GM12878 (cell line): ENCODE measurements around the gene HSF2BP. TPM values are rescaled to one million over a fixed set of nuclear protein-coding genes. Genes with fewer than 3 reads are reported as not detected.

Experiments
- ATAC-seq: fragments of 200-7000 bp; cut with Tn5 transposase; 3 replicates; pipeline ENCODE4 v1.9.1; 2020; ENCODE audit warnings: mild to moderate bottlenecking, moderate library complexity
- BruUV-seq: library from RNA; stranded (reverse); fragments of 400-500 nt; replicated peaks from 2 replicates; lab custom pipeline; 2021; lab: Mats Ljungman, UMichigan
- CTCF ChIA-PET: fragments of 300-600 bp; sonication (Branson Sonifier 250); formaldehyde crosslinking; extraction: SDS; loops from one replicate; lab custom pipeline; 2021; ENCODE audit warnings: inconsistent platforms; lab: Yijun Ruan, JAX
- POLR2A ChIA-PET: fragments of 350-600 bp; formaldehyde crosslinking; extraction: SDS; loops from one replicate; lab custom pipeline; 2021; ENCODE audit warnings: inconsistent platforms; lab: Charles Lee
- RAD21 ChIA-PET: fragments of 300-600 bp; sonication (Branson Sonifier 250); formaldehyde crosslinking; loops from one replicate; lab custom pipeline; 2023; ENCODE audit warnings: antibody characterized with exemption; ENCODE audit not compliant: unreplicated experiment; lab: Charles Lee
- SMC1A ChIA-PET: fragments of 300-600 bp; sonication (Branson Sonifier 250); formaldehyde crosslinking; loops from one replicate; lab custom pipeline; 2023; ENCODE audit not compliant: unreplicated experiment, uncharacterized antibody; lab: Charles Lee
- DNase-seq: peaks from one replicate; pipeline ENCODE4 v3.0.0-alpha.2; 2011; ENCODE audit warnings: low read depth, low spot score
- FAIRE-seq: peaks from 3 replicates; lab custom pipeline; 2011; peaks lifted over from hg19 to GRCh38; lab: Jason Lieb, UNC
- H2AFZ ChIP-seq: 2 replicates; pipeline ENCODE4 v1.6.0; 2011; ENCODE audit warnings: low read depth, low read length, control low read depth; ENCODE audit not compliant: control insufficient read depth
- H3K27ac ChIP-seq: 2 replicates; pipeline ENCODE4 v1.5.1; 2011; ENCODE audit warnings: control low read depth; ENCODE audit not compliant: control insufficient read depth, insufficient read depth
- H3K27me3 ChIP-seq, 2 experiments: replicated peaks in 1 of 2; 2 replicates each; pipeline versions ENCODE4 v1.6.0 to v1.6.1; 2011; ENCODE audit warnings: low read length in 1 of 2; ENCODE audit not compliant: control insufficient read depth in 2 of 2, insufficient read depth in 2 of 2
- H3K36me3 ChIP-seq, 2 experiments: 2 replicates each; pipeline ENCODE4 v1.5.1; 2011; ENCODE audit warnings: low read length in 1 of 2; ENCODE audit not compliant: control insufficient read depth in 2 of 2, insufficient read depth in 2 of 2
- H3K4me1 ChIP-seq: 2 replicates; pipeline ENCODE4 v1.6.1; 2011; ENCODE audit warnings: mild to moderate bottlenecking, low read length, moderate library complexity, mixed read lengths; ENCODE audit not compliant: control insufficient read depth, insufficient read depth
- H3K4me2 ChIP-seq: 2 replicates; pipeline ENCODE4 v1.6.0; 2011; ENCODE audit warnings: control low read depth; ENCODE audit not compliant: control insufficient read depth, insufficient read depth
- H3K4me3 ChIP-seq: fragments of 200-600 bp; sonication (generic); 2 replicates; pipeline ENCODE4 v1.5.1; 2016
- H3K79me2 ChIP-seq: 2 replicates; pipeline ENCODE4 v1.6.0; 2011; ENCODE audit warnings: low read length; ENCODE audit not compliant: control insufficient read depth, insufficient read depth
- H3K9ac ChIP-seq: 2 replicates; pipeline ENCODE4 v1.8.0; 2011; ENCODE audit warnings: low read length, control low read depth, mixed read lengths; ENCODE audit not compliant: control insufficient read depth, insufficient read depth
- H3K9me3 ChIP-seq: replicated peaks from 3 replicates; pipeline ENCODE4 v1.5.1; 2011; ENCODE audit warnings: mild to moderate bottlenecking, low read length; ENCODE audit not compliant: control insufficient read depth, insufficient read depth
- H4K20me1 ChIP-seq: 2 replicates; pipeline ENCODE4 v1.6.0; 2011; ENCODE audit not compliant: control insufficient read depth, insufficient read depth
- ASH2L ChIP-seq: fragments of 300-600, 200-600 bp; sonication (generic); IDR thresholded peaks from 2 replicates; pipeline ENCODE4 v1.6.1; 2017; ENCODE audit warnings: low read depth, mild to moderate bottlenecking, borderline replicate concordance
- BCL3 ChIP-seq: IDR thresholded peaks from 2 replicates; pipeline ENCODE4 v1.6.1; 2011; ENCODE audit warnings: borderline replicate concordance, low read depth, mild to moderate bottlenecking, moderate library complexity, low read length; ENCODE audit not compliant: insufficient read depth, poor library complexity, severe bottlenecking
- CBFB ChIP-seq: IDR thresholded peaks from 2 replicates; pipeline ENCODE4 v1.6.1; 2016; ENCODE audit warnings: antibody characterized with exemption, low read depth
- EP300 ChIP-seq, 2 experiments: fragments of 150-350 bp in 1 of 2; IDR thresholded peaks; 2 replicates each; pipeline ENCODE4 v1.6.1; 2011 to 2012; ENCODE audit warnings: low read depth in 2 of 2, low read length in 2 of 2, borderline replicate concordance in 1 of 2, improper control_type of control experiment in 1 of 2, inconsistent platforms in 1 of 2; ENCODE audit not compliant: control insufficient read depth in 1 of 2
- FOS ChIP-seq: IDR thresholded peaks from 3 replicates; pipeline ENCODE4 v1.6.1; 2011; ENCODE audit warnings: borderline replicate concordance; ENCODE audit not compliant: insufficient read length; ENCODE audit errors: extremely low read depth
- GABPA ChIP-seq: IDR thresholded peaks from 2 replicates; pipeline ENCODE4 v1.6.1; 2014; ENCODE audit warnings: antibody characterized with exemption, low read depth, mild to moderate bottlenecking, inconsistent platforms
- IKZF2 ChIP-seq, 2 experiments: fragments of 450-650 bp; IDR thresholded peaks; 2 replicates each; pipeline ENCODE4 v1.6.1; 2017; ENCODE audit warnings: mild to moderate bottlenecking in 2 of 2, moderate library complexity in 2 of 2
- KAT2A ChIP-seq: conservative IDR thresholded peaks from 2 replicates; pipeline ENCODE4 v1.6.1; 2011; ENCODE audit warnings: low read depth, low read length; ENCODE audit not compliant: control insufficient read depth
- LARP7 ChIP-seq: fragments of 450-650 bp; IDR thresholded peaks from 2 replicates; pipeline ENCODE4 v1.6.1; 2017; ENCODE audit warnings: mild to moderate bottlenecking
- MAX ChIP-seq: IDR thresholded peaks from 2 replicates; pipeline ENCODE4 v1.6.1; 2012; ENCODE audit warnings: low read depth, low read length, improper control_type of control experiment
- NR2C2 ChIP-seq: IDR thresholded peaks from 2 replicates; pipeline ENCODE4 v1.6.1; 2011; ENCODE audit warnings: borderline replicate concordance, low read depth; ENCODE audit not compliant: control insufficient read depth, insufficient read length
- PAX8 ChIP-seq: fragments of 450-650 bp; IDR thresholded peaks from 2 replicates; pipeline ENCODE4 v1.6.1; 2017; ENCODE audit warnings: mild to moderate bottlenecking, moderate library complexity
- PKNOX1 ChIP-seq: fragments of 450-650 bp; IDR thresholded peaks from 2 replicates; pipeline ENCODE4 v1.6.1; 2016; ENCODE audit warnings: mild to moderate bottlenecking
- POLR2AphosphoS5 ChIP-seq: IDR thresholded peaks from 2 replicates; pipeline ENCODE4 v1.6.1; 2011; ENCODE audit warnings: mild to moderate bottlenecking, low read length, inconsistent platforms
- RAD21 ChIP-seq: IDR thresholded peaks from 2 replicates; pipeline ENCODE4 v1.6.1; 2011; ENCODE audit warnings: mild to moderate bottlenecking, low read depth, low read length, moderate library complexity; ENCODE audit not compliant: insufficient read depth
- RCOR1 ChIP-seq: conservative IDR thresholded peaks from 2 replicates; pipeline ENCODE4 v1.6.1; 2012; ENCODE audit warnings: low read depth, low read length, improper control_type of control experiment
- SUPT20H ChIP-seq: IDR thresholded peaks from 2 replicates; pipeline ENCODE4 v1.6.1; 2011; ENCODE audit warnings: low read depth, mild to moderate bottlenecking, low read length, moderate library complexity, borderline replicate concordance; ENCODE audit not compliant: control insufficient read depth
- YBX1 ChIP-seq: fragments of 450-650 bp; IDR thresholded peaks from 2 replicates; pipeline ENCODE4 v1.6.1; 2016; ENCODE audit warnings: antibody characterized with exemption
- ZBTB33 ChIP-seq: fragments of 450-650 bp; IDR thresholded peaks from 2 replicates; pipeline ENCODE4 v1.6.1; 2017; ENCODE audit warnings: mild to moderate bottlenecking
- WGBS: methylation state at CpG from one replicate; pipeline ENCODE4 v1.1.6; 2016; ENCODE audit warnings: low lambda C conversion rate; ENCODE audit not compliant: insufficient replicate concordance, insufficient coverage; ENCODE audit errors: missing lambda C conversion rate; 5-methylcytosine and 5-hydroxymethylcytosine counted together
- in situ Hi-C: fragments of 300-500 bp; cut with MboI; formaldehyde crosslinking; loops from 9 replicates; pipeline ENCODE4 v1.14.3; 2018; ENCODE audit warnings: mixed read lengths
- intact Hi-C: fragments of 100-400 bp; cut with micrococcal nuclease; formaldehyde crosslinking; loops from one replicate; pipeline ENCODE4 v1.14.2; 2022; ENCODE audit not compliant: unreplicated experiment
- polyA plus RNA-seq, 11 experiments: library from polyadenylated mRNA; depleted of rRNA in 4 of 11; unstranded in 6 of 11; stranded (reverse) in 5 of 11; fragments of >200 nt; fragmentation: Nextera tagmentation in 4 of 11; fragmentation: Illumina TruSeq in 1 of 11; extraction: Ambion mirVana in 4 of 11; extraction: Trizol in 1 of 11; gene quantifications; 1 replicate in 1 of 11; 2 replicates in 10 of 11; pipeline versions ENCODE4 v1.2.1 to v1.2.3, GENCODE V29; 2011 to 2016; ENCODE audit warnings: inconsistent platforms in 2 of 11, missing spikeins in 2 of 11, low read depth in 1 of 11
- total RNA-seq, 4 experiments: library from RNA; depleted of rRNA in 3 of 4; stranded (reverse); fragments of >200 nt in 3 of 4; fragmentation: Illumina TruSeq in 1 of 4; extraction: Trizol in 1 of 4; gene quantifications; 2 replicates each; pipeline versions ENCODE4 v1.2.1 to v1.2.3, GENCODE V29; 2013 to 2021

The HSF2BP gene
- total and polyA plus RNA-seq, 10 of the 15 experiments (the other 5 are each of a cell fraction or from before 2014, with no cell fraction given), result 0.07 to 0.81 (median 0.35) TPM

- intact Hi-C loops, result no loop called here
- RAD21 ChIA-PET, result no interaction called here
- no peaks in the 10 kb centered on the region for H4K20me1 ChIP-seq
- H3K4me3 ChIP-seq, result no peak overlapping the region
- ATAC-seq (peak; percentile 38), FAIRE-seq (no peak), DNase-seq (no peak)
- 69% methylated on average over 27 of the region's 27 CpGs for WGBS
- no peaks in the 10 kb centered on the region for H3K79me2 ChIP-seq
- in situ Hi-C loops, result loop anchor here (25.0 kb wide), 1 partner anchor 1475 kb away; the partner anchor contains the start of gene ABCG1
- no TSS peak for BruUV-seq
- peaks cover 38 to 60% of the 10 kb centered on the region in 2 experiments for H3K36me3 ChIP-seq
- CTCF ChIA-PET, result interaction anchor here (1.0 kb wide), 1 partner anchor 42 kb away, joined by 3 read pairs; no protein-coding TSS in a partner anchor
- H3K27me3 ChIP-seq, result no peaks in the 10 kb centered on the region
- no peaks in the 10 kb centered on the region for H3K9me3 ChIP-seq
- H3K27ac ChIP-seq, result no peak overlapping the region
- no peak overlapping the region for H3K9ac ChIP-seq
- POLR2A ChIA-PET, result no interaction called here
- TF ChIP-seq KAT2A (no peak), MAX (no peak), RCOR1 (no peak), YBX1 (no peak), POLR2AphosphoS5 (no peak), FOS (no peak), NR2C2 (no peak), ZBTB33 (no peak), LARP7 (no peak), RAD21 (no peak), PAX8 (no peak), SUPT20H (no peak), IKZF2 (IDR thresholded peaks at IDR 0.05) (no peak), CBFB (no peak), GABPA (no peak), PKNOX1 (no peak), ASH2L (no peak), BCL3 (no peak), EP300 (IDR thresholded peaks at IDR 0.05; ENCODE audit: borderline replicate concordance in 1 of 2, control insufficient read depth in 1 of 2, low read depth in 2 of 2, low read length in 2 of 2) (no peak)
- H2AFZ ChIP-seq, result no peak overlapping the region
- no peak overlapping the region for H3K4me2 ChIP-seq
- H3K4me1 ChIP-seq, result no peaks in the 10 kb centered on the region
- SMC1A ChIA-PET, result interaction anchor here (1.2 kb wide), 1 partner anchor 92 kb away, joined by 3 read pairs; no protein-coding TSS in a partner anchor
These were observed 28.5 kb upstream of the HSF2BP start for GRCh38 chr21:43687566-43688399.
